Stimulated activated naive CD8-positive, alpha-beta T cell treated with anti-CD3 and anti-CD28 coated beads, Interleukin-15, Interleukin-2, amounts not matched to agents 100 U/mL and 50 U/mL, for 24 hours (primary cell): ENCODE measurements around the gene VPS37D.
"Not testable (repeated sequence)": the region's sequence is repeated elsewhere in the genome, so short reads cannot be mapped to it uniquely, and the experiment has no call there.

Experiments used
- ATAC-seq: fragments of 150-1000 bp; cut with Tn5 transposase; one replicate; pipeline ENCODE4 v1.10.0; 2021
- DNase-seq: peaks from one replicate; pipeline ENCODE4 v3.0.0; 2021

Gene VPS37D, protein sequence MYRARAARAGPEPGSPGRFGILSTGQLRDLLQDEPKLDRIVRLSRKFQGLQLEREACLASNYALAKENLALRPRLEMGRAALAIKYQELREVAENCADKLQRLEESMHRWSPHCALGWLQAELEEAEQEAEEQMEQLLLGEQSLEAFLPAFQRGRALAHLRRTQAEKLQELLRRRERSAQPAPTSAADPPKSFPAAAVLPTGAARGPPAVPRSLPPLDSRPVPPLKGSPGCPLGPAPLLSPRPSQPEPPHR

DNA sequence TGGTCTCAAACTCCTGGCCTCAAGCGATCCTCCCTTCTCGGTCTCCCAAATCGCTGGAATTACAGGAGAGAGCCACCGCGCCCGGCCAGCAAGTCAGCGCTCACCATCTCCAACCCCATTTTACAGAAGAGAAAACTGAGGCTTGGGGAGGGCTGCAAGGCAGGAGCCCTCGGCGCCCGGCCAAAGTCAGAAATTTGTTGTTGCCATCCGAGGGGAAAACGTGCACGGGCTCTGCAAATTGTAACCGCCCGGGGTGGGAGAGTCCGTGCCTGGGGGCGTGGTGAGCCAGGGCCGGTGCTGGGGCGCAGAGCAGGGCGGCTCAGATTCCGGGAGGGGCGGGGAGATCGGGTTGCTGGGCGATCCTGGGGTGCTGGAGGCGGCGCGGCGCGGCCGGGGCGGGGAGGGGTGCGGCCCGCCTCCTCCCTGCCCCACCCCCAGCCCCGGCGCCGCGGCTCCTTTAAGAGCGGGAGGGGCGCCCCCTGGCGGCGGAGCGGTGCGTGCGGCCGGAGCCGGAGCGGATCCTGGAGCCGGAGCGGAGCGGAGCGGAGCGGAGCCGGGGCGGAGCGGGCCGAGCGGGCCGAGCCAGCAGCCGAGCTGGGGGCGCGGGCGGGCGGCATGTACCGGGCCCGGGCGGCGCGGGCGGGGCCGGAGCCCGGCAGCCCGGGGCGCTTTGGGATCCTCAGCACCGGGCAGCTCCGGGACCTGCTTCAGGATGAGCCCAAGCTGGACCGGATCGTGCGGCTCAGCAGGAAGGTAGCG lies at the start of gene VPS37D:
VPS37D (plus strand) TSS at position 488 of the 759 bp plus-strand sequence; CDS start at position 616, 128 bp downstream.
- DNase-seq = peak; percentile 97
- ATAC-seq = peak; percentile 92

DNA sequence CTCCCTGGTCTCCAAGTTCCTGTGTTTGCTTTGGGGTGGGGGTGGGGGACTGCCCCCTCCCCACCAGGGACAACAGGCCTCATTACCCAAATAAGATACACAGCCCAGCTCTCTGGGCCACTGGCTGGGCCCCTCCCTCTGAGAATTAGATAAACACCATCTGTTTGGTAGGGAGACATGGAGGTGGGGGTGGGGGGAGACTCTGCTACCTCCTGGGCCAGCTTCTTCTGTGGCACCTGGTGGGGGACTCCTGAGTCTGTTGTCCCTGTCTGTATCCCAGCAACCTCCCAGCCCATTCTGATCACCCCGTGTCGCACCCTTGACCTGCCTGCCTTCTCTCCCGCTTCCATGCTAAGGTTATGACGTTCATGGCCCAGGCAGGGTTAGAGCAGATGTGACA lies 49.1 kb upstream of the VPS37D start:
- ATAC-seq = no peak

DNA sequence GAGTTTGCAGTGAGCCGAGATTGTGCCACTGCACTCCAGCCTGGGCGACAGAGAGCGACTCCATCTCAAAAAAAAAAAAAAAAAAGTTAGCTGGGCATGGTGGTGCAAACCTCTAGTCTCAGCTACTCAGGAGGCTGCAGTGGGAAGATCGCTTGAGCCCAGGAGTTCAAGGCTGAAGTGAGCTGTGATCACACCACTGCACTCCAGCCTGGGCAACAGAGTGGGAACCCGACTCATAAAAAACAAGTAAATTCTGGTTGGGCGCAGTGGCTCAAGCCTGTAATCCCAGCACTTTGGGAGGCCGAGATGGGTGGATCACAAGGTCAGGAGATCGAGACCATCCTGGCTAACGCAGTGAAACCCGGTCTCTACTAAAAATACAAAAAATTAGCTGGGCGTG lies 48.2 kb upstream of the VPS37D start:
- not testable (repeated sequence) for DNase-seq, ATAC-seq

More for the DNA sequence above, 49.1 kb upstream of the VPS37D start:
- DNase-seq = no peak

DNA sequence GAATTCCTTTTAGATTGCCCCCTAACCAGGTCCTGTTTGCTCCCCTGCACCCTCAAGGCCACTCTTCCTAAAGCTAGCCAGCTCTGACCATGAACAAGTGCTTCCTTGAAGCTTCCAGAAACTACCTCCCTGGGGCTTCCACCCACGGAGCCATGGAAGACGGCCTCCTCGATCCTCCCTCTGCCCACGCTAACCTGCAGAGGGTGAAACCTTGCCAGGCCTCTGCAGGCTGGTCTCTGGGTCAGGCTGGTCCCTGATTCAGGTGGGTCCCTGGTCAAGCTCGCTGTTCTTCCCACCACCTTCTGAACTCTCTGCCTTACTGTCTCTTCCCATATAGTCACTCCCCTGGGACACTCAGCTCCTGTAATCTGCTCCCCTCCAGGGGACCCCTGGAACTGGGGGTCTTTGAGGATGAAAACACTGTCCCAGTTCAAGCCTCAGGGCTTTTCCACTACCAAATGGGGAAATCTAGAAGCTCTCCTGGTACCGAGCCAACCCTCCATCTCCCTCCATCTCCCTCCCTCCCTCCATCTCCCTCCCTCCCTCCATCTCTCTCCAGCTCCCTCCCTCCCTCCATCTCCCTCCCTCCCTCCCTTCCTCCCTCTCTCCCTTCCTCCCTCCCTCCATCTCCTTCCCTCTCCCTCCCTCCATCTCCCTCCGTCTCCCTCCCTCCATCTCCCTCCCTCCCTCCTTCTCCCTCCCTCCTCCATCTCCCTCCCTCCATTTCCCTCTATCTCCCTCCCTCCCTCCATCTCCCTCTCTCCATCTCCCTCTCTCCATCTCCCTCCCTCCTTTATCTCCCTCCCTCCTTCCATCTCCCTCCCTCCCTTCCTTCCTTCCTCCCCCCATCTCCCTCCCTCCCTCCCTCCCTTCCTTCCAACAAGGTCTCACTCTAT lies 46.2 kb upstream of the VPS37D start:
- no peak for ATAC-seq
- DNase-seq = no peak

DNA sequence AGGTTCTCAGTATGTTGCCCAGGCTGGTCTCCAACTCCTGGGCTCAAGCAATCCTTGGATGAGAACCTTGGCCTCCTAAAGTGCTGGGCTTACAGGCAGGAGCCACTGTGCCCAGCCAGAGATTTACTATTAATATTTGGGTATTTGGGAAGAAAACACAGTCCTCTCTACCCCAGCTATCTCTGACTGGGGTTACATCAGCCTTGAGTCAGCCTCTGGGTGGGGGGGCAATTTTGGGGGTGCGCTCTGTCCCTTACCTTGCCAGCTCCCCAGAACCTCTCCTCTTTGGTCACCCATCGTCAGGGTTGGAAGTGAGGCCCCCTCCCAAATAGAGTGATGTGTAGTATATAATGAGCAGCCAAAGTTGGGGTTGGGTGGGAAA lies 45.1 kb upstream of the VPS37D start:
- ATAC-seq = no peak
- no peak for DNase-seq

DNA sequence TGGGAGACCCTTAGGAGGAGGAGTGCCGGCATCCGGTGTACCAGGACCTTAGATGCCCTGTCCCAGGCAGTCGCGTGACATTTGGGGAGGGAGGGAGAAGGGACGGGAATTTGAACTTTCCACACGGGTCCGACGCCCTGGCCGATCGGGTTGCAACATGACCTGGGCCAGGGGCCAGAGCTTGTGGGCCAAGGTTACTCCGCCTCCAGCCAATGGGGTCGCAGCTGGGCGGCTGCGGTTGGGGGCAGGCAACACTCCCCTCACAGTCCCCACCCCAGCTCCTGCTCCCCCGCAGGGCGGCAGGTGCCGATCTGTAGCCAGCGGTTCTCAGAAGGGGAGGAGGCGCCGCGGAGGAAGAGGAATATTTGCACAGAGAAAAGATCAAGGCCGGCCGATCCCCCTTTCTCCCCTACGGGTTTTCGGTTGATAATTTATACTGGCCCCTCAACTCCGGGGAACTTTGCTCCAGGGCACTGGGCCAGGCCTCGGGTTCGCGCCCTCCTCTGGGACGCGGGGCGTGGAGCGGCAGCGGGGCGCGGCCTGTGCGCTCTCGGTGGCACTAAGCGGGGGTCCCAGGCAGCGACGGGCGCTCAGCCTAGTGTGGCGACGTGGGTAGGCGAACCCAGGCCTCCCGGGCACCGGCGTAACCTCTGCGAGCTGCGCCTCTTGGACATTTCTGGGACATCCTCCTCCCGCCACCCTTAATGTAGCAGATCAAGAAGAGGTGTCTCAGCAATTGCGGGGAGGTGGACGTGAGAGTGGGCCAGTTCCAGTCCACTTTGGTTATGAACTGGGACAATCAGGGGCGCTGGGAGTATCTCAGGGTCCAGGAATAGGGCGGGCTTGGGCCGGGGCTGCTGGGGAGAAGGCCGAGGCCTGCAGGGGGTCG lies 44.5 kb upstream of the VPS37D start:
- DNase-seq (no peak), ATAC-seq (no peak)

DNA sequence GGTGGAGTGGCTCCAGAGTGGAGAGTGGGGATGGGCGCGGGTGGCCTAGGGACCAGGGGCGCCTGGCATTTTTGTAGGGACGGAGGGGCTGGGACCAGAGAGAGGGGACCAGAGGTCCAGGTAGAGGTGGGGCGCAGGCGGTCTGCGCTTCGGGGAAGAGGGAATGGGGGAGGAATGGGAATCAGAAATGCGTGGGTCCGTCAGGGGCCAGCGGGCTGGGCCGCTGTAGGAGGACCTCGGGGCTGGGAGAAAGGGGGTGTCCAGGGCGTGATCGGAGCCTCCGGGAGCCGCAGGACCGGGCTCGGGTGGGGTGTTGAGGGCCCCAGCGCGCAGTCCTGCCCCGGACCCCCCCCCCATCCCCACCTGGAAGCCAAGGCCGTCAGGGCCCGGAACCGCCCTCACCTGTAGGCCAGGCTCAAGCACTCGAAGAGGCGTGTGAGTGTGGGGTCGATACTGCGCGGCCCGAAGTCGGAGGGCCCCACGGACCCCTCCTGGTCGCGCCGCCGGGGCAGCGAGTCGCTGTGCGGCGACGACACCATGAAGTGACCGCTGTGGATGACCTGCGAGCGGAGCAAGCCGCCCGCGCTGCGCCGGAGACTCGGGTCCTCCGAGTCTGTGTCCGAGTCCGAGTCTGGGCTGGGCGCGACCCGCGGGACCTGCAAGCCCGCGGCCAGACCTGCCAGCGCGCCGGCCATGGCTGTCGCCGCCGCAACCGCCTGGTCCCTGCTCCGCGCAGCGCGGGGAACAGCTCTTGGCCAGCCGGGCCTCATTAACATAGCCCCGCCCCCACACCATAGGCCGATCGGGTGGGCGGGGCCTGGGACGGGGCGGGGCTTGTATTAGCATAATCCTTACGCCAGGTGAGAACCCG lies 43.6 kb upstream of the VPS37D start, which contains the start of gene MLXIPL:
MLXIPL (minus strand) TSS at position 725 of the 871 bp plus-strand sequence; CDS start at position 695, 30 bp downstream.
- ATAC-seq = peak; percentile 51
- peak; percentile 71 for DNase-seq

DNA sequence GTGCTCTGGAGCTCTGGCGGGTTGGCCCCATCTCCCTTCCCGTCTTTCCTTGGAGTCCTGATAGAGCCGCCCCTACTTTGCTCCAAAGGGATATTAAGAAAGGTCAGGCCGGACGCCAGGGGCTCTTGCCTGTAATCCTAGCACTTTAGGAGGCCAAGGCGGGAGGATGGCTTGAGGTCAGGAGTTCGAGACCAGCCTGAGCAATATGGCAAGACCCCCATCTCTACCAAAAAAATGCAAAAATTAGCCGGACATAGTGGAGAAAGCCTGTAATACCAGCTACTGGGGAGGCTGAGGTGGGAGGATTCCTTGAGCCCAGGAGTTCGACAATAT lies 43.0 kb upstream of the VPS37D start:
- ATAC-seq = no peak
- no peak for DNase-seq

DNA sequence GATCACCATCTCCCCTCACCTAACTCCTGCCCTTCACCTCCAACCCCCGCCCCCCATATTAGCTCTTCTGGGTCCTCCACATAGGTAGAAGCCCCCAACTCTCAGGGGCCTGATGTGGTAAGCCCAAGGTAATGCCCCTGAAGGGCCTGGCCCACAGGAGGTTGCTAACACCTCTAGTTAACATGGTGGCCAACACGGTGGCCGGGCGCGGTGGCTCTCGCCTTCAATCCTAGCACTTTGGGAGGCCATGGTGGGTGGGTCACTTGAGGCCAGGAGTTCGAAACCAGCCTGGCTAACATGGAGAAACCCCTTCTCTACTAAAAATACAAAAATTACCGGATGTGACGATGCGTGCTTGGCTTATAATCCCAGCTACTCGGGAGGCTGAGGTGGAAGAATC lies 42.4 kb upstream of the VPS37D start:
- ATAC-seq = no peak

DNA sequence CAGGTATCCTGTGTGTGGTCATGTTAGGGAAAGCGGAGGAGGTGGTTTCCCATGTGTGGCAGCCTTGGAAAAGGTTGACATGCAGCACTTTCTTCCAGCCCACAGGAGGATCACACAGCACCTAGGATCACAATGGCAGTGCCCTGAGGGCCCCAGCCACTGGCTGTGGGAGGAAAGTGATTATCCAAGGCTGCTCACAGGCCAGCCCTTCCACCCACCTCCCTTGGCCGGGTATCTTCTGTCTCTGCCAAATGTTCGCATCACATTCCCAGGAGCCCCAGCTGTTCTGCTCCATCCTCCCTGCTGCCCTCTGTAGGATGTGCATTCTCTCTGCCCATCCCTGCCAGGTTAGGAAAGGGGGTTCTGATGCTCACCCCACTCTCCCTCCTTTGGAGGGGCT lies 40.8 kb upstream of the VPS37D start:
- no peak for DNase-seq
- no peak for ATAC-seq

More for the DNA sequence above, 42.4 kb upstream of the VPS37D start:
- no peak for DNase-seq

DNA sequence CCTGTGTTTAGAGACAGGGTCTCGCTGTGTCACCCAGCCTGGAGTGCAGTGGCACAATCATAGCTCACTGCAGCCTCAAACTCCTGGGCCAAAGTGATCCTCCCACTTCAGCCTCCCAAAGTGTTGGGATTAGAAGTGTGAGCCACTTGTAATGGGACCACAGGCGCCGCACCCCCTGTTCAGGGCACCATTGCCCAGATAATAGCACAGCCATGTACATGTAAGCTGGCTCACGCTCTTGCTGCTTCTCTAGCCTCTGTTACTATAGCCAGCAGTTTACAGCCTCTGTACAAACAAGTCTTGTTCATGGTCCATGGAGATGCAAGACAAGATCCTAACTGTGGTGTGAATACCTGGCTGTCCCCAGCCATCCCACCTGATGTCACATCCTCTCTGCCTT lies 39.1 kb upstream of the VPS37D start:
- no peak for ATAC-seq
- DNase-seq = no peak

DNA sequence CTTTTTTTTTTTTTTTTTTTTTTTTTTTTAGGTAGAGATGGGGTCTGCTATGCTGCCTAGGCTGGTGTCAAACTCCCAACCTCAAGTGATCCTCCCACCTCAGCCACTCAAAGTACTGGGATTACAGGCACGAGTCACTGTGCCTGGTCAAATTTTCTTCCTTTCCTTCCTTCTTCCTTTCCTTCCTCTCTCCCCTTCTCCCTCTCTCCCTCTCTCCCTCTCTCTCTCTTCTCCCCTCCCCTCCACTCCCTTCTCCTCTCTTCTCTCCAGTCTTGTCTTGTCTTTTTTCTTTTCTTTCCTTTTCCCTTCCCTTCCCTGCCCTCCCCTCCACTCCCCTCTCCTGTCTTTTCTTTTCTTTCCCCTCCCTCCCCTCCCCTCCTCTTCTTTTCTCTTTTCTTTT lies 36.1 kb upstream of the VPS37D start:
- no peak for DNase-seq
- ATAC-seq = no peak

DNA sequence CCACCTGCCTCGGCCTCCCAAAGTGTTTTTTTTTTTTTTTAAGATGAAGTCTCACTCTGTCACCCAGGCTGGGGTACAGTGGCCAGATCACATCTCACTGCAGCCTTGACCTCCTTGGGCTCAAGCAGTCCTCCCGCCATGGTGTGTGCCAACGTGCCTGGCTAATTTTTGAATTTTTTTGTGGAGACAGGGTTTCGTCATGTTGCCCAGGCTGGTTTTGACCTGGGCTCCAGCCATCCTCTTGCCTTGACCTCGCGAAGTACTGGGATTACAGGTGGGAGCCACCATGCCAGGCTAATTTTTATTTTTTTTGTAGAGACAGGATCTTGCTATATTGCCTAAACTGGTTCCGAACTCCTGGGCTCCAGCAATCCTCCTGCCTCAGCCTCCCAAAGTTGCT lies 34.3 kb upstream of the VPS37D start:
- DNase-seq = no peak
- no peak for ATAC-seq

DNA sequence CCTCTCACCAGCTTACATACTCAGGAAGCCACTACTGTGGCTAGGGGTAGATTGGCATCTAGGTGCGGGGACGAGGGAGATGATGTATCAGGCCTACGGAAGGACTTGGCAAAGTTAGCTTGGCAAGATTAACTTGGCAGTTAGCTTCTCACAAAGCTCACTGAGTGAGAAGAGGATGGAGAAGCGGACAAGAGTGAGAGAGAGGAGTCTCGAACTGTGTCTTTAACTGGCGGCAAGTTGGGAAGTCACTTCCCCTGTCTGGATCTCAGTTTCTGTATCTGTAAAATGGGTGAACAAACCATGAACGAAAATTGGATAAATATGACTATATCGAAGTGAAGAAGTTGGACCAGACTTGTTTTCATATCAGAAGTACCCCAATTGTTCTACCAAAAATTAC lies 33.8 kb upstream of the VPS37D start:
- no peak for ATAC-seq
- DNase-seq = no peak

DNA sequence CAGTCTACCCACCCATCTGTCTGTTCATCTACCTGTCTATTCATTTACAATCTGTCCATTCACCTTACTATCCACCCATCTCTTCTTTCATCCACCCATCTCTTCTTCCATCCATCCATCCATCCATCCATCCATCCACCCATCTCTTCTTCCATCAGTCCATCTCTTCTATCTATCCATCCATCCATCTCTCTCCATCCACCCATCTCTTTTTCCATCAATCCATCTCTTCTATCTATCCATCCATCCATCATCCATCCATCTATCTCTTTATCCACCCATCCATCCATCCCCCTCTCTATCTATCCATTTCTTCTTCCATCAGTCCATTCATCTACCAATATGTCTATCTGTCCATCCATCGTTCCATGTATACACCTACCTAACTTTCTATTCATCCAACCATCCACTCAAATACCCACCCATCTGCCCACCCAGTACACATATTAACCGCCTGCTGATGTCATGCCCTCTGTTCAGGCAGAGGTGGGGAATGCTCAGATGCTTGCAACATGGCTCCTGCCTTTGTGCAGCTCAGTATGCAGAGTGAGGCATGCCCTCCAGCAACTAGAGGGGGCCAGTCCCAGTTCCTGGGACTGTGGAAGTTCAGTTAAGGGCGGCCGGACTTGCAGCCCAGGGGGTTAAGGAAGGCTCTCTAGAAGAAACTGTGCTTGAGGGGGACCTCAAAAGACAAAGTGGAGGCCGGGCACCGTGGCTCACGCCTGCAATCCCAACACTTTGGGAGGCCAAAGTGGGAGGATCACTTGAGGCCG lies 32.0 kb upstream of the VPS37D start:
- DNase-seq (no peak), ATAC-seq (no peak)

DNA sequence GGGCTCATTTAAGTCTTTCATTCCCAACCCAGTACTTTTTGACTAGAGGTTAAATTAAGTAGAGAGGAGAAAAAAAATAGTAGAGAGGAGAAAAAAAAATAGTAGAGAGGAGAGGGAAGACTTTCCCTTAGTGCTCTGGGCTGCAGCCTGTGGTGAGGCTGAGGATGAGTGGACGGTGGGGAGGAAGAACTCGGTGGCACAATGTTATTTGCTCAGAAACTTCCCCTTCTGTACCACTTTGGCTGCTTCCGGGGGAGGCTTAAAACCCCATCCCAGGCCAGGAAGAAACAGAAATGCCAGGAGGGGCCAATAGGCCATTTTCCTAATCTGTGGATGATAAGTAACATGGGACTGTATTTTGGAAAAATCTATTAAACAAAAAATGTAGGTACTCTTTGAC lies 28.7 kb upstream of the VPS37D start:
- DNase-seq = no peak
- no peak for ATAC-seq

DNA sequence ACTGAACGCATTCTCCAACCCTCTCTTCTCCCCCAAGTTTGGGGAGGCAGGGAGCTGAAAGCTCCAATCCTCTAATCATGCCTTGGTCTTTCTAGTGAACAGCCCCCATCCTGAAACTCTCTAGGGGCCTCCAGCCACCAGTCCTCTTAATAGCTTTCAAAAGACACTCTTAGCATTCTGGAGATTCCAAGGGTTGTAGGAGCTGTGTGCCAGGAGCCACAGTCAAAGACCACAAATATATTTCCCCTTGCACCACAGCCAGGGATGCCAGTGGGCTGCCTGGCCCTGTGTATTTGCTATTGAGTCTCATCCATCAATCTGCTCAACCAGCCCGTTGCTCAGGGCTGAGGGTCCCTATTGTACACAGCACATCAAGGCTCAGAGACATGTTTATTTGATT lies 24.8 kb upstream of the VPS37D start:
- ATAC-seq = no peak
- DNase-seq = no peak

DNA sequence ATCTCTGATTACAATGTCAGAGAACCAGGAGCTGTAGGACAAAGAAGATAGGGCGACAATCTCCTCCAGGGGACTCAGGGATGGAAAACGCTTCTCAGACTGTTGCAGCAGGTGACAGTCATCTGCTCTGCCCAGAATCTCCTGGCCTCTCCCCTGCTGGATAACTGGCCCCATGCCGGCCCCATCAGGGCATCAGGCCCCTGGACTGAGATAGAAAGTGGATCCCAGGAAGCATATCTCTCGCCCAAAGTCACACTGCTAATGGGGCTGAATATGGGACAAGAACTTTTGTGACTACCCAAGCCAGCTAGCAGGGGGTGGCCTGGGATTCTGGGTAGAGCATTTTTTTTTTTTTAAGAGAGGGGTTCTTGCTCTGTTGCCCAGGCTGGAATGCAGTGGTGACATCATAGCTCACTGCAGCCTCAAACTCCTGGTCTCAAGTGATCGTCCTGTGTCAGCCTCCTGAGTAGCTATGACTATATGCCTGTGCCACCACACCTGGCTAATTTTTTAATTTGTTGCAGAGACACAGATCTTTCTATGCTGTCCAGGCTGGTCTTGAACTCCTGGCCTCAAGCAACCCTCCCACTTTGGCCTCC lies 22.8 kb upstream of the VPS37D start:
- DNase-seq (no peak), ATAC-seq (no peak)

DNA sequence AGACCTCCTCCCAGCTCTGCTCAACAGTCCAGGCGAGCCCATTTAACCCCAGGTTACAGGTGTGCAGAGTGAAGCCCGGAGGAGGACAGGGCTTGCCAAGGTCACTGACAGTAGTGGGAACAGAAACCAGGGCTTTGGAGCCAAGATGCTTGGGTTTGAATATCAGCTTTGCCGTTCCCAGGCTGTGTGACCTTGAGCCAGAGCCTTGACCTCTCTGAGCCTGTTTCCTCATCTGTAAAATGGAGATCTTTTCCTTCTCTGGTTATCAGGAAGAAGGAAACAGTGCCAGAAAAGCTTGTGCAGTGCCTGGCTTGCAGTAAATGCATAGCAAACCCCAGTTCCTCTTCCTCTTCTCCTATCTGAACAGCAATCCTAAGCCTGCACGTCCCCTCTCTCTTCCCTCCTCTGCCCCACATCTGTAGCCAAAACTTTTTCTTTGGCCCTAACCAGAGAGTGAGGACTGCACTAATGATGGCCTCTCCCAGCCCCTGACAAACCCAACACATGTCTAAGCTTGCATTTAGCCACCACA lies 21.9 kb upstream of the VPS37D start:
- no peak for ATAC-seq
- no peak for DNase-seq
